Measurements from ENCODE around the gene DNAH12.

GRCh38 chr3:57314204-57314603 is 229.9 kb downstream of the DNAH12 start:
- TF ChIP-seq CTCF (conservative IDR thresholded peaks at IDR 0.05; ENCODE audit: low read length) (no peak), EZH2phosphoT487 (IDR thresholded peaks at IDR 0.05; ENCODE audit: borderline replicate concordance, low read depth, low read length) (no peak)

All from OCI-LY7 (cell line).